ENCODE data around the gene CYP11A1.

The CYP11A1 gene

DNA sequence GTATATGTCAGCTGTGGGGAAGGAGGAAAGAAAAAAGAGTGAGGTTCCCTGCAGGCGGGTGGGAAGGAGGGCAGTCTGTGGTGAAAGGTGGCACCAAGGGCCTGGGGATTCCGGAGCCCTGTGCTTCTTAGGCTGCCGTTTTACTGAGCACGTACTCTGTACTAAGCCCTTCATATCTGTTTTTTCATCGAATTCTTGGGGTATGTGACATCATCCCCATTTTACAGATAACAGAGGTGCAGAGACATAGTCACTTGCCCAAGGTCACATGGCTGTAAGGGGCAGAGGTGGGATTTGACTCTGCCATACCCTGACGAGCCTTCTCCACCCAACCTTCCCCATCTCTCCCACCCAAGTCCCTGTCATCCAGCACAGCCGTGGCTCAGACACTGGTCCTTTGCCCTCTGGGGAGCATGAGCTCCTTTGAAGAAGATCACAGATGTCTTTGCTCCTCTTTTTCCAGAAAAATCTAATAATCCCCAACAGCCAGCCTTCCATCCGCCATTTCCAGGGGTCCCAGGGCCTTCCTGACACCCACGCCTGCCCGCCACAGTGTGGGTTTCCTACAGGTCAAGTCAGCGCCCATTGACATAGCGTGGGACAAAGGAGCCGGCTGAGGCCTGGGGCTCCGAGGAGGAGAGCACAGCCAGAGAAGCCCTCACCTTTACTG lies 24.2 kb downstream of the CYP11A1 start:
- no peak for DNase-seq

DNA sequence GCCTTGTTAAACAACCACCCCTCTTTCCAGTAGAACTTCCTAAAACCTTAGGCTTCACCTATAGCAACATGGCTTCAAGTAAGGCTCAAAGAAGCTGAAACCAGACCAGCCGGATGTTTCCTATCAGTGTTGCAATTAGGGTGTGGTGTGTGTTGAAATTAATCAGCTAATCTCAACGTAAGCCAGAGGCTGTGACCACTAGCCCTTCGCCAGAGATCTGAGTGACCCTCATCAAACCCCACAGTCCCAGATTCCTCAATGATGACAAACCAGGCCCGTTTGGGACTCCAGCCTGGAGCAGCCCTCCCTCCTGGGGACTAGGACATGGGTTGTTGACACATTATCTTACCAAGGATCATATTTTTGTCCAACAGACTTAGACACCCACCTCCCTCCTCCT lies 27.3 kb downstream of the CYP11A1 start:
- DNase-seq = no peak

DNA sequence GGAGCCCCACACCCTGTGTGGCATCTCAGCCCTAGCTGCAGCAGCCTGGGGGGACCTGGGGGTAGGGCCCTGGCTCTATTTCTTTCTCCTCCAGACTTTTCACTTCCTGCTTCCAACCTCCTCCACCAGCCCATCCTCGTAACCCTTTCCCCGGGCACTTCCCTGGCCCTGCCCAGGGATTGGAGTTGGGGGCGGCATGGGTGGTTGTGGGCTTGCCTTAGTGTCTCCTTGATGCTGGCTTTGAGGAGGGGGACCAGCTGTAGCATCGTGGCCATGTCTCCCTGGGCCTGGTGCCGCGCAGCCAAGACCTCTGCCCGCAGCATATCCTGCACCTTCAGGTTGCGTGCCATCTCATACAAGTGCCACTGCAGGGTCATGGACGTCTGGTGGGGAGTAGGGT lies 28.1 kb downstream of the CYP11A1 start:
- no peak for DNase-seq

DNA sequence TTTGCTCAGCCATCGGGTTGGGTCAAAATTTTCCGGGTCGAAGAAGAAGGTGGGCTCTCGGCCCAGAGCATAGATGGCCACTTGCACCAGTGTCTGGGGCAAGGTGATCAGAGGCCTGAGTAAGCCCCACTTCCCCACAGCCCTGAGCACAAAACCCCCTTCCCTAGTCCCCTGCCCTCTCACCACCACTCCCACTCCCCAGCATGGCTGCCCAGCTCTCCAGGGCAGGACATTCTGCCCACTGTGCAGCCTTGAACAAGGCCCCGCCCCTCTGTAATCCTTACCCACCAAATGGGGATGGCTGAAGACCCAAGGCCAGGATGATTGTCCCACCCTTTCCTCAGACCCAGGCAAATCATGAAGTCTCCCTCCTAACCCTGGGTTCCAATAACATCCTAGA lies 28.8 kb downstream of the CYP11A1 start:
- no peak for DNase-seq

DNA sequence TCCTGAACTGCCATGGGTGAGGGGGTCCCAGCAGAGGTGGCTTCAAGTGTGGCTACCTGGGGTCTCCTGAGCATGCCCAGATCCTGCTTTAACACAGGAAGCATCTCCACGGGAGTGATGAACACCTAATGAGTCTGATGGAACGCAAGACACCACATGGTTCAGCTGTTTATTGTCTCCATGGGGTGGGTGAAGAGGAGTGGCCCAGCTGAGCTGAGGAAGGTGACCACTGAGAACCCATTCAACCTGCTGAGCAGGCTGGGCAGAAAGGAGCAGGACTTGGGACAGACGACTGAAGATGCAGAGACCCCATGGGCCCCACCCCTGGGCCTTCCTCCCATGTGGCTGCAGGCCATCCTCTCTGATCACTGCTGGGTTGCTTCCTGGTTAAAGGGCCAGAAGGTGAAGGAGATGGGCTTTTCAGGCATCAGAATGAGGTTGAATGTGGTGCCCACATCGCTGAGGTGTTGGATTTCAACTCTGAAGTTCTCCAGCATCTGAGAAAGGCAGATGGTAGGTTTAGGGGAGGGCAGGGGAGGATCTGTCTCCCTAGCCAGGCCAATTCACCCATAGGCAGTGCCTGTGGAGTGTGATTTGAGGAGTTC lies 29.7 kb downstream of the CYP11A1 start:
- no peak for DNase-seq

DNA sequence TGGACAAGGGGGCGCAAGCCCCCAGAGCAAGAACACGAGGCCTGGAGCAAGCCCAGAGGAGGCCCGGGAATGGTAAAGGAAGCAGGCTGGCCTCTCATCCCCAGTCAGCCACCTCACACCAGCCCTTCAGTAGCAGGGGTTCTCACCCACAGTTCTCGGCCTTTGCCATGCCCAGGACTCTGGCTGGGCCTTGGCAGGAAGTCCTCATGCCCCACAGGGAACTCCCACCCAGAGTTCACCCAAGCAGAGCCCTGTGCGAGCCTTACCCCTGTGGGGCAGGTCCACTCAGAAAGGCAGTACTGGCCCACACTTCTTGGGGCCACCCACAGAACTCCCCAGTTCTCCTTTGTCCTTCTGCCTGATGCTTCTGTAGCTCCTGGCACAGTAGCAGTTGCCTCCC lies 30.3 kb downstream of the CYP11A1 start:
- no peak for DNase-seq

DNA sequence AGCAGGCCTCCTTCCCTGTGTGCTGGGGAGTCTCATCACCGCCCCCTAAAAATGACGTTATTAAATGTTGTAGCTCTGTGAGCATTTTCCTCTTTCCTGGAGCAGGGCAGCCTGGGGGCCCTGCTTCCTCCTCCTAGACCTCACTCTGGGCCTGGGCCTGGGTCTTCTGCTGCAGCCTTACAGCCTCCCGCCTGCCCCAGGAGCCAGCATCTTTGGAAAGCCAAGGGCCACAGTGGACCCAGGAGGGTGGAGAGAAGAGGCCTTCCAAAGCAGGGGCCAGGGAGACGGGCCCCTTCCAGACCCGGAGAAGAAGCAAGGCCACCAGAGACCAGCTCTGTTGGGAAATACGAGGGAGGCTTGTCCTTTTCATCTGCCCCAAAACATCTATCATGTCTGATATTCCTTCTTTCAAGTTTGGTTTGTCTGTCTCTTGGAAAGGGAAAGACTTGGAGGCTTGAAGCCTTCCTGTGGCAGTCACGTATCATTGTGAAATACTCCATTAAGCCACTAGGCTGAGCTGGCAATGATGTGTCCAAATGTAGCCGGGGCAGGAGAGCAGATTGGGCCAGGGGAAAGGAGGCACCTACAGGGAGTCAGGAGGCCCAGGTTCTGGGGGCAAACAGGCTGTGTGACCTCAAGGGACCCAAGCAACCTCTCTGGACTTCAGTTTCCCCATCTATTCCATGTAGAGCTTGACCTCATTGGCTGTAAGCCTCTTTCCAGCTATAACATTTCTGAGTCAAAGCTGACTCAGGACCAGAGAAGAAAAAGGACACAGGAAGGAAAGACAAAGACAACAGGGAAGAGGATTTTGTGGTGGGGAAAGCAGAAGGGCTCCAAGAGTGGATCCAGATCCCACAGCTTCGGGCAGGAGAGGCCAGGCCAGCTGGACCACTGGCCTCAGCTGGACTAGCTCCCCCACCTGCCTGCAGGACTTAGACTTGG lies 31.1 kb downstream of the CYP11A1 start:
- no peak for DNase-seq

DNA sequence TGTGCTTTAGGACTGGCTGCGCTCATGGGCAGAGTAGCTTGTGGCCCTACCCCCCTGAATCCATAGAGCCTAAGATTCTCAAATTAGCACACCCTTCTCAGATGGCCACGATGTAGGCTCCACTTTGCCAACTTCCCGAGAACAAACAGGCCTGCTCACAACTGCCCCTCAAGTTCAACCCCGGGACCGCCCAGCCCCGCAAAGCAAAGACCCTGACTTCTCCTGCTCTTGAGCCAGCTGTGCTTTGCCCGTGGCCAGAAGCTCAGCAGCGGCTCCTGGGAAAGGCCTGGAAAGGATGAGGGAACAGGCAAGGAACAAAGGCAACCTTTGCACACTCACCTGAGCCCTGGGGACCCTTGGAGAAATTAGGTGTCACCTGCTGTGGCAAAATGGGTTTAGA lies 32.0 kb downstream of the CYP11A1 start:
- DNase-seq = no peak

DNA sequence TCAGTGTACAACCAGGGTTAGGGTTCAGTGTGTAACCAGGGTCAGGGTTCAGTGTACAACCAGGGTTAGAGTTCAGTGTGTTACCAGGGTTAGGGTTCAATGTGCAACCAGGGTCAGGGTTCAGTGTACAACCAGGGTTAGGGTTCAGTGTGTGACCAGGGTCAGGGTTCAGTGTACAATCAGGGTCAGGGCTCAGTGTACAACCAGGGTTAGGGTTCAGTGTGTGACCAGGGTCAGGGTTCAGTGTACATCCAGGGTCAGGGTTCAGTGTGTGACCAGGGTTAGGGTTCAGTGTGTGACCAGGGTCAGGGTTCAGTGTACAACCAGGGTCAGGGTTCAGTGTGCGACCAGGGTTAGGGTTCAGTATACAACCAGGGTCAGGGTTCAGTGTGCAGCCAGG lies 33.3 kb downstream of the CYP11A1 start:
- DNase-seq = no peak

DNA sequence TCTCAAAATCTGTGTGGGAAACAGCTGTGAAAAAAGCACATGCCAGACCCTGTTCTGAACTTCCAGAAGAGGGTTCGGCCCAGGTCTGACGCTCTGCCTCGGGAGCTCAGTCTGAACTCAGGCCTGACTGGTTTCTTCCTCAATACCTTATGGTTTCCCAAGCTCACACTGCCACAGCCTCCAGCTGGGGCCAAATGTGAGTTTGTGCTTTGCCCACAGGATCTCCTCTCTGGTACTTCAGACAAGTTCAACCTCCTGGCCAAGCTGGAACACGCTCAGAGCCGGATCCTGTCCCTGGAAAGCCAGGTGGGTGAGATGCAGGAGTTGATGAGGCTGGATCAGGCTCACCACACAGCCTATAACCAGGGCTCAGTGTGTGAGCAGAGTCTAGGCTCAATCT lies 33.8 kb downstream of the CYP11A1 start:
- no peak for DNase-seq

DNA sequence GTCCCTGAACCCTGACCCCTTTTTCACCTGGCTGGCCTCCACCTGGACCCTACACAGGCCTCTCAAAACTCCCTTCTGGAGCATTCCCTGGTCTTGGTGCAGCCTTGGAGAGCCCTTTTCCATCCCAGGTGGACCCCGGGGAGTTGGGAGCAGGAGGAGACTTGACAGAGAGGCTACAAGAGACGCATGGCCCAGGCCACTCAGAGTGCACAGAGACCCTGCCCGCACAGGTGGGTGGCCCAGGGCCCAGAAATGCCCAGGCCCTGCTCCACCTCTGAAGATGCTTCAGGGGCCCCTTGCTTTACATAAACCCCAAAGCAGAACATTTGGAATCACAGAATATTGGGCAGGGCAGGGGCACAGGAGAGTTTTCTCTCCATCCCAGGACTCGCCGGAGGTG lies 34.4 kb downstream of the CYP11A1 start:
- no peak for DNase-seq

DNA sequence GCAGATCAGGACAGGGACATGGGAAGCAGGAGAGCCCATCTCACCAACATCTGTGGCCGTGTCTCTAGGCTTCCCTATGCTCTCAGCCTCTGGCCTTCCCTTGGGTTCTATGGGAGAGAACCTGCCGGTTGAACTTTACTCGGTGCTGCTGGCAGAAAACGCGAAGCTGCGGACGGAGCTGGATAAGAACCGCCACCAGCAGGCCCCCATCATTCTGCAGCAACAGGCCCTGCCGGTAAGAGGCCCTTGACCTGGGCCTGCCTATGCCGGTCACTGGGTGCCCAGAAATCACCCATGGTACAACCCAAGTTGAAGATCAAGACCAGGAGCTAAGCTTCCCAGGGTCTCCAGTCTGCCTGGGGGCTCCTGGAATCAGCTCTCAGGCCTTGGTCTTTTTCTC lies 34.8 kb downstream of the CYP11A1 start:
- DNase-seq = no peak

DNA sequence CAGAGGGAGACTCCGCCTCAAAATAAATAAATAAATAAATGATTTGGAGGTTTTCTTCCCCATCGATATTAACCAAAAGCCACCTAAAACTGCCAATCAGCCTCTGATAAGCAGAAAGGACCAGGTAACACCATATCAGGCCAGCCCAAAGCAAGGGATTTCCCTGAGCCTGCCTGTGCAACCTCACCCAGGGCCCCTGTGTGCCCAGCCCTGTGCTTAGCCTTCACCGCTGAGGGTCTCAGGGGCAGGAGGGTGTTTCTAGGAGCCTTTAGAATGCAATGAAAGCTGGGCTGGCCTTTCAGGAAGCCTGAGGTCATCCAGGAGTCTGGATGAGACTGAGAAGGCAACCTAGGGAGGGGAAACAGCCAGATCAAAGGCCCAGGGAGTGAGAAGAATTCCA lies 35.4 kb downstream of the CYP11A1 start:
- no peak for DNase-seq

DNA sequence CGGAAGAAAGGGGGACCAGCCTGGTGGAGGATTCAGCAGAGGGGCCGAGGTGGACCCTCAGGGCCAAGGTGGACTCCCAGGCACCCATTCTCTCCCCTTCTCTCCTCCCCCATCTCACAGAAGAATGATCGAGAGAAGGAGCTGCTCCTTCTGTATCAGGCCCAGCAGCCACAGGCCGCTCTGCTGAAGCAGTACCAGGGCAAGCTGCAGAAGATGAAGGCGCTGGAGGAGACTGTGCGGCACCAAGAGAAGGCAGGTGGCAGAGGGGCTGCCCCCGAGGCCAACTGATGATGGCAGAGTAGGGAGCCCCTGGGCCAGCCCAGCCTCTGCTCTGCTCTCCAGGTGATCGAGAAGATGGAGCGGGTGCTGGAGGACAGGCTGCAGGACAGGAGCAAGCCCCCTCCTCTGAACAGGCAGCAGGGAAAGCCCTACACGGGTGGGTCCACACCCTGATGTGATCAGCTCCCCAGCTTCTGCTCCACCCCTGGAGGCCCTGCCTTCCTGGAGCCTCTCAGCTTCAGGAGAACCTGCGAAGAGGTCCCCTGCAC lies 36.5 kb downstream of the CYP11A1 start:
- DNase-seq = no peak

DNA sequence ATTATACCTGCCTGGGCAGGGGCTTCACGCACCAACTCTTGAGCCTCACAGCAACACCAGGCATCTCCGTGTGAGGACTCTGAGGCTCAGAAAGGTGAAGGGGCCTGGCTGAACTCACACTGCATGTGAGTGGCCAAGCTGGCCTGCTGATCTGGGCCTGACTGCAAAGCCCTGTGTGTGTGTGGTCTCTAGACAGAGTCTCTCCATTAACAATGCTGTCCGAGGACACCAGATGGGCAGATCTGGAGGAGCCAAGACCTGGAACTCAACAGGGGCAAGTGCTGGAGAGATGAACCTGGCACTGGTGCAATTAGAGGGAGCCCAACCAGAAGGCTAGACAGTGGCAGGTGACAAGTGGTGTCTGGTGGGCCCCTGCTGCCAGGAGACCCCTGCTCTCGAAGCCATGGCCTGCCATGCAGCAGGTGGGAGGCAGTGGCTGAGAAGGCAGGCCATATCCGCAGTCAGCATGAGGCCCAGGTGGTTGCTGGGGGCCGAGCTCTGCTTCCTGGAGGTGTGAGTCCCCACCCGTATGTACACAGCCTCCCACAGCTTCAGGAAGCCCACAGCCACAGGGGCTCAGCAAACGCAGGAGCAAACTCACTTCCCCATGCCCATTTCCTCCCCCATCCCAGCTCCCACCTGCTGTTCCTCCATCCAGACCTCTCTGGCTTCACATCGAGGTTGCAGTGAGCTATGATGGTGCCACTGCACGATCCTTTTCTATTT lies 39.0 kb downstream of the CYP11A1 start:
- peak; percentile 91 for DNase-seq

DNA sequence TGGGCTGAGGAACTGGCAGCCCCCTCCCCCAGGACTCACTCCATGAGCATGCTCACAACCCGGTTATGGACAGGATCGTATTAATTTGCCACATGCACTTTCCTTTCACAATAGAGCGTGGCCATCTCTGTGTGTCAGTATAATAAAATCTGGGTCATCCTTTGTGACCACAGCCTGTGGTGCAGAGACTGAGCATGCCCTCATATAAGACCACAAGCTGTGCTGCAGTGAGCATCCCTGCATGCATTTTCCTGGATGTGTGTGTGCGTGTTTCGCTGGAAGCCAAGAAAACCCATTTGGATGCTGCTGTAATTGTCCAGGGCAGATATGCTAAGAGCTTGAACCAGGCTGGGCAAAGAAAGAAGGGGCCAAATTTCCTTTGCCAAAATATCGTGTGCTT lies 39.7 kb downstream of the CYP11A1 start:
- no peak for DNase-seq

DNA sequence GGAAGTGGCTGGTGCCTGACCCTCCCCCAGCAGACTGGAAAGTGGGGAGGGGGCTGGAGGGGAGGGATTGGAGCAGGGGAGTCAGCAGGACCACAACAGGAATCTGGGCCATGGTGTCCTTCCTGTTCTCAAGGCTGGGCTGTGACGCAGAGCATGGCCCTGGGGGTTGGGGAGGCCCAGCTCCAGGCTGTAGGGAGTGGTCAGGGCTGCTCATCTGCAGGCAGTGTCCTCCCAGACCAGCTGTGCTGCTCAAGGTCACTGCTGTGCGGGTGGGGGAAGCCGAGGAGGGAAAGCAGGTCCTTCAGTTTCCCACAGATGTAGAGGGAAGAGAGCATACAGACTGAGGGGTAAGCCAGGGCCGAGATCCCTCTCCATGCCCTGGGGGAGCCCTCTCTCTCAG lies 40.7 kb downstream of the CYP11A1 start:
- DNase-seq = no peak

DNA sequence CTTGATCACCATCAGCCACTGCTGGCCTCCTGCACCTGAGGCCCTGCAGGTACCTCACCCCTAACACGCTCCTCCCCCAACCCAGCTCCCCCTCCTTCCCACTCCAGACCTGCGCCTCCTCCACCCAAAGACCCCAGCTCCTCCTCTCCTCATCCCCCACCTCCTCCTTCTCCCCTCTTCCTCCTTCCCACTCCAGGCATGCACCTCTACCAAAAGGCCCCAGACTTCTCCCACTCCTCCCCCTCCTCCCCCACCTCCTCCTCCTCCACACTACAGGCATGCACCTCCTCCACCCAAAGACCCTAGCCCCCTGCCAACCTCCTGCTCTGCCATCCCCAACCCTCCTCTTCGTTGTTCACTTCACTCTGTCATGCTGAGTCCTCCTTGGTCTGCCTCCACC lies 42.7 kb downstream of the CYP11A1 start:
- DNase-seq = no peak

DNA sequence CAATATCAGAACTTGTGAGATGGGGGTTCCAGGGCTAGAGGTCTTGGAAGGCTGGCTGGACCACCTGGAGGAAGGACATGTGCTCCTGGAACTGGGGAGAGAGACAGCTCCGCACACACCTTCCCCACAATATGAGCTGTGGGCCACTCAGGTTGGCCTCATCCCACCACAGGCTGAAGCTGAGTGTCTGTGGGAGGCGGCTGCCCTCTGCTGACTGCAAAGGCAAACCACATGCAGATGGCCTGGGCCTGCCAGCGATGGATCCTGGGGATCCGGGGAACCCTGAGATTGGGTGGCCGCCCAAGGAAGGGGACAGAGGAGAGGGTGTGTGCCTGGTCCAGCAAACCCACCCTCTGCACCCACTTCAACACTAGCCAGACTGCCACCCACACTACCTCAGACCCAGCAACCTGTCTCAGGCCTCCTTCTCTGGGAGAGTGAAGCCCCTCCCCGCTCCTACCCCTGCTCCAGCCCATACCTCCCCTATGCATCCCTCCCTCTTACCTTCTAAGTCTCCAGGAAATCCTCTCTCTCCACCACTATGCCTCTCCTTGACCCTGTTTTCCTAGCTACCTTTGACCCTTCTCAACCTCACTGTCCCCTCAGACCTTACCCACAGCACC lies 44.8 kb downstream of the CYP11A1 start:
- peak; percentile 70 for DNase-seq

DNA sequence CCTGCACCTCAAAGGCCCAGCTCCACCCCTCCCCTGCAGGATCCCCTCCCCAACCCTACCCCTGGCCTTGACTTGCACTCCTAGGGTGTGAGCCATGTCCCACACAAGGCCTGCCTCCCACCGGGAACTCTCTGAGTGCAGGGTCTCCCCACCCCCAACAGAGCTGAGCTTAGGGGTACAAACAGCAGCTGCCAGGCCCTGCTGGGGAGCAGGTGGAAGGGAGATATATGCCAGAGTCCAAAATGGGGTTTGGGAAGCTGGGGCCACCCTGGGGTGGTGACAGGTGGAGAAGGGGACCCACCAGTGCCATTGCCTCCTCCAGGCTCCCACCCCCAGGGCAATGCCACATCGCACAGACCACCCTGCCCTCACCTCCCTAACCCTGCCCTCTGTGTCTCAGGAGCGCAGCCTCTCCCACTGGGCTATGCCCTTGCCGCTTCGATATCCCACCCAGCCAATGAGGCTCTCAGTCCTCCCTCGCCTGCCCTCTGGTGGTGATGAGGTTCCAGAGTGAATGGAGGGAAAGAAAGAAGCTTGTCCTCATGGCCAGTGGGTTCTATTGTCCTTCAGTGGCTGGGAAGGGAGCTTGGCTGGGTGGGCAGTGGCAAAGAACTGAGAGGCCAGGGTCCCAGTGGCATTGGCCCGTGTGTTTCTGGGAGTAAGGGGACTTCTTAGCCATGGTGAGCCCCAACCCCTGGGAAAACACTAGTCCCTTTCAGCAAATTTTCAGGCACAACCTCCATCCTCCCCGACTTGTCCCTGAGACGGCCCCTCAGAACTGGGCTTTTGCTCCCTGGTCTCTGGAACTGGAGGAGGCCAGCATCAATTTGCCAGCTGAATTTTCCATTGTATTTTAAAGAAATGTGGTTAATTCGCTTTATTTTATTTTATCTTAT lies 46.8 kb downstream of the CYP11A1 start:
- DNase-seq = peak; percentile 62

DNA sequence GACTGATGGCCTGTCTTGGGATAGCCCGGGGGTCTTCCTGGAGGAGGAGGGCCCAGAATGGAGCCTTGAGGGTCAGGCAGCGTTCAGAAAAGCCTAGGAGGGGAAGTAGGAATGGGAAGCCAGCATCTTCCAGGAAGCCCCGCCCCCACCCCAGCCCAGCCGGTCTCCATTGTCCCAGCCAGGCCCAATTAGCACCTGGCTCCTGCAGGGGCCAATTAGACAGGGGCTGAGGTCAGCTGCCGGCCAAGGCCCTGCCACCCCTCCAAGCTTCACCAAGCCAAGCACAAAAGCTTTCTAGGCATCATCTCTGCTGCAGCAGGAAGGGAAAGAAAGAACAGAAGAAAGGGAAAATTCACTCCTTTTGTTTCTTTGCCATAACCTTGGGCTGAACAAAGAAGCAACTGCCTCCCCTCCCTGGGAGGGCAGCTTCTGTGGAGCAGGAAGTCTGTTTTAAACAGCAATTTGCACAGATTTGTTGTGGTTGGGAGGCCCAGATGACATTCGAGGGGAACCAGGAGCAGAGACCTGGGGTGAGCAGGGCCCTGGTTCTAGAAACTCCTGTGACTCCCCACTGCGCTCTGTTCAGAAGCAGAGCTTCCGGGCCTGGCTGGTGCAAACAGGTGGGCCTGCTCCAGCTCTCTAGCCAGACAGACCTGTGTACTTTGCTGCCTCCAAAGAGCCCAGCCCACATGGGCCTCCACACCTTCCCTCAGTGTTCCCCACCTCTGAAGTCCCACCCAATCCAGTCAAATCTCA lies 47.7 kb downstream of the CYP11A1 start:
- DNase-seq = peak; percentile 66
